GM18951 (cell line): ENCODE measurements around the gene PDE4A.

Source experiments
- POLR2A ChIP-seq: IDR thresholded peaks from 4 replicates; pipeline ENCODE4 v1.6.1; 2011; ENCODE audit warnings: mild to moderate bottlenecking; ENCODE audit not compliant: insufficient read length, insufficient read depth; ENCODE audit errors: extremely low read depth
- in situ Hi-C: fragments of 300-500 bp; cut with MboI; formaldehyde crosslinking; loops from one replicate; pipeline ENCODE4 v1.12.0; 2022; ENCODE audit warnings: low sequenced_read_pairs, mixed read lengths, inconsistent platforms; ENCODE audit not compliant: unreplicated experiment

Gene PDE4A

DNA sequence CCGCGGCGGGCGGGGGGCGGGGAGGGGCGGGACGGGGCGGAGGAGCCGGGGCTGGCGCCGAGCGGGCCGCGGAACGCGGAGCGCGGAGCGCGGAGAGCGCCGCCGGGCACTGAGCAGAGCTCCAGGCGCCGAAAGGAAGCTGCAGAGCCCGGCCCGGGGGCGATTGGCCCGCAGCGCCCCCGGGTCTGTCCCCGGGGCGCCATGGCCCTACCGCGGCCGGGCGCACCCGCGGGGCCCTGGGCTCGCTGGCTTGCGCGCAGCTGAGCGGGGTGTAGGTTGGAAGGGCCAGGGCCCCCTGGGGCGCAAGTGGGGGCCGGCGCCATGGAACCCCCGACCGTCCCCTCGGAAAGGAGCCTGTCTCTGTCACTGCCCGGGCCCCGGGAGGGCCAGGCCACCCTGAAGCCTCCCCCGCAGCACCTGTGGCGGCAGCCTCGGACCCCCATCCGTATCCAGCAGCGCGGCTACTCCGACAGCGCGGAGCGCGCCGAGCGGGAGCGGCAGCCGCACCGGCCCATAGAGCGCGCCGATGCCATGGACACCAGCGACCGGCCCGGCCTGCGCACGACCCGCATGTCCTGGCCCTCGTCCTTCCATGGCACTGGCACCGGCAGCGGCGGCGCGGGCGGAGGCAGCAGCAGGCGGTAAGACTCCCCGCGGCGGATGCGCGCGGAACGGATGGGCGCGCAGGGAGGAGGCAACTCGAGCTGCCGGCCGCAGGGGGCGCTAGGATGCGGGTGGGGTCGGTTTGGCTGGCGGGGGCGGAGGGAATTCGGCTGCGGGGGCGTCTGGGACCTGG, at the start of gene PDE4A:
Gene PDE4A, plus strand, starts transcription at position 95 of the 796 bp plus-strand sequence. Its CDS starts 227 bp downstream, at position 322.
- in situ Hi-C loops, result no loop called here
- no peak for TF ChIP-seq POLR2A

- in situ Hi-C loops, result no loop called here
- TF ChIP-seq POLR2A, result no peak
These were observed 47.6 kb upstream of the PDE4A start for GRCh38 chr19:10372690-10373089.

DNA sequence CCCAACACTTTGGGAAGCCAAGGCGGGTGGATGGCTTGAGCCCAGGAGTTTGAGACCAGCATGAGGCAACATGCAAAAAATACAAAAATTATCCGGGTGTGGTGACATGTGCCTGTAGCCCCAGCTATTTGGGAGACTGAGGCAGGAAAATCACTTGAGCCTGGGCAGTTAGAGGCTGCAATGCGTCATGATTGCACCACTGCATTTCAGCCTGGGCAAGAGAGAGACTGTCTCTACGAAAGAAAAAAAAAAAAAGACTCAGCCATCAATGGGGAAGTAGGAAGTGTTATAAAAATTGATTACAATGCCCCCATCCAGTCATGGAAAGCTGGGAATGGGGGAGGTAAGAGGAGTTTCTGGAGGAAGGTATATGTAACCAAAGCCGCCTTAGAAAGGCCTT, 45.4 kb upstream of the PDE4A start:
- in situ Hi-C loops, result loop anchor here (25.0 kb wide), 1 partner anchor 438 kb away; the partner anchor contains the start of gene OLFM2
- no peak for TF ChIP-seq POLR2A

GRCh38 chr19:10377140-10377640, 43.1 kb upstream of the PDE4A start:
- in situ Hi-C loops, result loop anchor here (25.0 kb wide), 1 partner anchor 440 kb away; the partner anchor contains the start of gene OLFM2

GRCh38 chr19:10378124-10378523, 42.2 kb upstream of the PDE4A start:
- in situ Hi-C loops, result loop anchor here (25.0 kb wide), 1 partner anchor 441 kb away; the partner anchor contains the start of gene OLFM2
- no peak for TF ChIP-seq POLR2A

DNA sequence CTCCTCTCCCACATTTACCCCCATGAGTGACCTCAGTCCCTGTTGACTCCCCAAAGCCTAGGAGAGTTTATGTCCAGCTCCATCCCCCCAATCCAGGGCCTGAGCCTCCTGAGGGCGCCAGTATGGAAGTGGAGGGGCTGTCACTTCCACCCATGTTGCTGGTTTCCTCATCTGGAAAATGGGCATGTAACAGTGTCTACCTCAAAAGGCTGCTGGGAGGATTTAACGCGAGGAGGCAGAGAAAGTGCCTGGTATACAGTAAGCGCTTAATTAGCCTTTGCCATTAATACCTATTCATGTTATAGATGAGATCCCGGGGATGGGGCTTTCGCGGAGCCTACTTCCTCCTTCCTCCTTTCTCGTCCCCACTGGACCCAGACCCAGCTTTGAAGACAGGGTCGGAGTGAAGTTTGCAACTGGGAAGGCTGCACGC, 40.4 kb upstream of the PDE4A start:
- TF ChIP-seq POLR2A, result no peak
- in situ Hi-C loops, result loop anchor here (5.0 to 25.0 kb wide), 2 partner anchors 113 to 443 kb away; partner anchors contain the start of gene OLFM2

GRCh38 chr19:10380313-10381102, 39.8 kb upstream of the PDE4A start, which contains the start of gene TYK2:
TSS of gene TYK2 (minus strand) at chr19:10380572. CDS start at chr19:10378406, 2,166 bp downstream.
- in situ Hi-C loops, result loop anchor here (5.0 to 25.0 kb wide), 2 partner anchors 113 to 443 kb away; partner anchors contain the start of gene OLFM2
- TF ChIP-seq POLR2A, result peak; percentile 88

GRCh38 chr19:10383223-10383499, 37.2 kb upstream of the PDE4A start:
- in situ Hi-C loops, result loop anchor here (5.0 to 25.0 kb wide), 2 partner anchors 116 to 446 kb away; partner anchors contain the start of gene OLFM2

DNA sequence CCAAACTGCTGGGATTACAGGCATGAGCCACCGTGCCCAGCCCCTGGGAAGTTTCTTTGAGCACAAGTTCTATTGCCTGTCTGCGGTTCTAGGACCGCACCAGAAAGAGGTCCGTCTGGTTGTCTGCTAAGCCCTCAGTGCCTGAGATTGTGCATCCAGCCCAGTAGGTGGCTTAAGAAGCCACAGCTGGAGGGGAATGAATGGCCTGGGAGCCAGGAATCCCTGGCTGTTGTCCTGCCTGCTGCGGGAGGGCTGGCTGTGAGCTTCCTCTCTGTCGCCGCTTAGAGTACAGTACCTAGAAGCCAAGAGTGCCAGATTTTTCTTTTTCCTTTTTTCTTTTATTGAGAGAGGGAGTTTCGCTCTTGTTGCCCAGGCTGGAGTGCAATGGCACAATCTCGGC, 35.8 kb upstream of the PDE4A start:
- TF ChIP-seq POLR2A, result no peak
- in situ Hi-C loops, result loop anchor here (5.0 to 25.0 kb wide), 2 partner anchors 117 to 447 kb away; partner anchors contain the start of gene OLFM2

DNA sequence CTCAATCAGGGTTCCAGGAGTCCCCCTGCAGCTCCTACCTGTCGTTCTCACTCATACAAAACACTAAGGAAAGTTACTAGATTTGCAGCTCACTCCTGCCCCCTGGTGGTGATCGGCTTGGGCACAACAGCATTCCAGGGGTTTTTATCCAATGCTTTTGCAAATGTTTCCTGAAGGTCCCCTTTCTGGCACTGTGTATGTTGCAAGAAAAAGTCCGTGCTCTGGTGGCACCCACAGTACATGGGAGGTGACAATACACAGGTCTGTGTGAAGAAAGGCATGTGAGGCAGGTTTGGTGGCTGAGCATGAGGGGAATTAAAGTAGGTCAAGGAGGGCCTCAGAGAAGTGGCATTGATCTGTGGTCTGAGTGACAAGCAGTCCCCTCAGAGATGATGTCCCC, 31.4 kb upstream of the PDE4A start:
- in situ Hi-C loops, result loop anchor here (25.0 kb wide), 1 partner anchor 452 kb away; the partner anchor contains the start of gene OLFM2
- peak; percentile 13 for TF ChIP-seq POLR2A

DNA sequence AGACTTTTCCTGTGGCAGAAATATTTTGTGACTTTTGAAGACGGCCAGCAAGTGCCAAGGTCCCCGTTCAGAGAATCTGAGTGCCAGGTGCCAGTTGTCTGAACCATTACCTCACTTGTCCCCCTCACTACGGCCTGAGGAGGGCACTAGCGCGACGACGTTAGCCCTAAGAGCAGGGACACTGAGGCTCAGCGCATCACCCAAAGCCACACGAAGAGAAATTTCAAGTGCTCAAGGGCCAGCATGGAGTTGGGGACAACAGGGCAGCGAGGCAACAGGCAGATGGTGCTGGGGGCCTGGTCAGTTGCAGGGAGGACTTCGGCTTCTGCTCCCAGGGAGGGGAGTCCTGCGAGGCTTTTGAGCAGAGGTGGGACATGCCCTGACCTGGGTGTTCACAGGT, 30.5 kb upstream of the PDE4A start:
- in situ Hi-C loops, result loop anchor here (25.0 kb wide), 1 partner anchor 453 kb away; the partner anchor contains the start of gene OLFM2

DNA sequence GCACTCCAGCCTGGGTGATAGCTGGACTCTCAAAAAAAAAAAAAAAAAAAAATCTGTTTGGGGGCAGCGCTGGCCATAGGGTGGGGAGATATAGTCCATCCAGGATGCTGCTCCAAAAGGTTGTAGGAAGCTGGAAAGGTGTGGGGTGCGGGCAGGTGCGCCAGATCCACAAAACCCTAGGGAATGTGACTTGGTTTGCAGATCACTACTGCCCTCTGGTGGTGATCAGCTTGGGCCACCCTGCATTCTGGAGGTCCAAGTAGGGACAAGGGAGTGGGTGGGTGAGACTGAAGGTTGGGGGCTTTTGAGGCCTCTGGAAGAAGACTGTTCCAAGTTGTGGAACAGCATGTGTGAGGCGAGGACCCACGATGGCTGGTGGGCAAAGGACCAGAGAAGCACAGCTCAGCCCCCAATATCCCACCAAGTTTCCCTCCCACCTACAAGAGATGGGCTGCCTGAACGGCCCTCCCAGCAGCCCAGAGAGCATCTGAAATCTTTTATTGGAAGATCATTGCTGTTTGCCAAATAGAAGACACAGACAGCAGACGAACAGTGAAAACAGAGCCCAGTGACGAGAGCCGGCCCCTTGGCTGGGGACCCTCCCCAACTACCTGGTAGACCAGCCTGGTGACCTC, 29.6 kb upstream of the PDE4A start:
- in situ Hi-C loops, result loop anchor here (25.0 kb wide), 1 partner anchor 453 kb away; the partner anchor contains the start of gene OLFM2

More for the DNA sequence above, 30.5 kb upstream of the PDE4A start:
- no peak for TF ChIP-seq POLR2A

DNA sequence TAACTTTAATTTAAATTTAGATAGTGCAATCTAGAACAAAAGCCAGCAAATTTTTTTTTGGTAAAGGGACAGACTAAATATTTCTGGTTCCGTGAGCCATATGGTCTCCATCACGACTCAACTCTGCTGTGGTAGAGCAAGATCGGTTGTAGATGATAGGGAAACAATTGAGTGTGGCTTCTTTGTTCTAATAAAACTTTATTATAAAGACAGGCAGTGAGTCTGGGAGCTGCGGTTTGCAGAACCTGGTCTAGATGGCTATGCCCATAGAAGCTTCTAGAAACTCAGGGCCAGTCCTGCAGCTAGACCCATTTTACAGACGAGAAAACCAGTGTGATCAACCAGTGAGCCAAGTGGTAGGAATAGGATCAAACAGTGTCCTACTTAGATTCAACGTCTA, 28.2 kb upstream of the PDE4A start:
- in situ Hi-C loops, result loop anchor here (25.0 kb wide), 1 partner anchor 455 kb away; the partner anchor contains the start of gene OLFM2
- no peak for TF ChIP-seq POLR2A

More for the DNA sequence above, 29.6 kb upstream of the PDE4A start:
- no peak for TF ChIP-seq POLR2A

GRCh38 chr19:10393137-10393536, 27.2 kb upstream of the PDE4A start:
- no peak for TF ChIP-seq POLR2A
- in situ Hi-C loops, result loop anchor here (25.0 kb wide), 1 partner anchor 456 kb away; the partner anchor contains the start of gene OLFM2
